Measurements from ENCODE around the gene COG3.

The COG3 gene

DNA sequence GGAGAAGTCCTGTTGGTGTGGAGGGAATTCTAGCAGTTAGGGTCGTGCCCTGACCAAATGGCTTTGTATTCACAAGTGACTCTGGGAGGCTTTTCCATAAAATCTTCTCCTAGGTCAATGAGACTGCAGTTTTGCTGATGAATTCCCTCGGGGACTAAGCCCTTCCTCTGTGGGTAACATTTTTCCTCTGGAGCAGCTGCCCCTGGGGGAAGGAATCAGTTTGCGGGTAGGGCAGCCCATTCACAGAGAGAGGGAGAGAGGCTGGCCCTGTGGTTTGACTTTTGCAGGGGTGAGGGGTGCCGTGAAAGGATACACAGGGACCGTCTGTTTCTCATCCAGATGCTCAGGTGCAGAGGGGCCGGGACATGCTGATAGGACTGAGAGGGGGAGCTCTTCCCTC is 83.5 kb downstream of the COG3 start:
- no peak for DNase-seq

DNA sequence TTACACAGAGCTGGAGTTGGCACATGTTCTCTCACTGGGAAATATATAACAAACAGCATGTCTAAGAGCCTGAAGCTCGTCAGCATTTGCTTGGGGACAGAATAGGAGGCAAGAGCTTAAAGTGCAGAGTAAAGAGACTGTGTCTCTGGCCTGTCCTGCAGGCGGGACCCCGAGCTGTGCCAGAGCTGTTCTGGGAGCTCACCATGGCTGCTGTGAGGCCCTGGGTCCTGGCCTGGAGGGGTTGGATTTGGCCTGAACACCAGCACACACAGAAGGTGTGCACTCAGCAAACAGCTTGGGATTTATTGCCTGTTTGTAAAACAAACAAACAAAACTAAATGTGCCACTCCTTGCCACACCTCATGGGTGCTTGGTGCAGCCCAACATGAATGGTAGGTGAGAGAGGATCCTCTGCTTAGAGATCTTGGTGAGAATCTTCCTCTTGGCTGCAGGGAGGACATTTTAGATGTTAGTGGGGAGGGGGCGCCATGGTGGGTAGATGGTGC is 89.9 kb downstream of the COG3 start:
- no peak for DNase-seq

- DNase-seq, result peak in 1 of 3 experiments; percentile 12
These were observed 99.5 kb downstream of the COG3 start for GRCh38 chr13:45564133-45564776.

- no peak for DNase-seq
These were observed 100.6 kb downstream of the COG3 start for GRCh38 chr13:45565331-45565730.

DNA sequence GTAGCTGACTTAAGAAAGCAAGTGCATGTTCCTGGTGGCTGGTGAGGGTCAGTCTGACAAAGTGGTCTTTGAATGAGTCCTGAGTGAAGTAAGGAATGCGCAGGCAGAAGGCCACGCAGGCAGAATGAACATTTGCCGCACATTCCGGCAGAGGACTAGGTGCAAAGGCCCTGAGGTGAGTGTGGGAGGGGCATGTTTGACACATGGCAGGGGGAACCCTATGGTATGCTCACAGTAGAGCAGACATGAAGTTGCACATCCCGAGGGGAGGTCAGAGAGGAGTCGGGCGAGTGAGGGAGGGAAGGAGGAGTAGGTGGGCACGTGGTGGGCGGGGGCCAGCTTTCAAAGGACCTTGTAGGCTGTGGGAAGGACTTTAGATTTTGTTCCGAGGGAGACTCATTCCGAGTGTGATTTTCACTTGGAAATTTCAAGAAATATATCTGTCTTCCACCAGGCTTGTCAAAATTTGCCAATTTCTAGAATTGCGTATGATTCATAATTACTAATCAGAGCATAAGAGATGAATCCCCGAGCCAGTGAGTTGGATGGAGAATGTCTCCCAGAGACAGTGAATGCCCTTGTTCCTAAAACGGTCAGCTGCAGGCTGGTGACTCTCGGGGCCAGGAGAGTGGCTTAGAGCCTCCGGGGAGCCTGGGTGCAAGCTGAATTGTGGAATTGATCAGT is 110.5 kb downstream of the COG3 start:
- no peak for DNase-seq

DNA sequence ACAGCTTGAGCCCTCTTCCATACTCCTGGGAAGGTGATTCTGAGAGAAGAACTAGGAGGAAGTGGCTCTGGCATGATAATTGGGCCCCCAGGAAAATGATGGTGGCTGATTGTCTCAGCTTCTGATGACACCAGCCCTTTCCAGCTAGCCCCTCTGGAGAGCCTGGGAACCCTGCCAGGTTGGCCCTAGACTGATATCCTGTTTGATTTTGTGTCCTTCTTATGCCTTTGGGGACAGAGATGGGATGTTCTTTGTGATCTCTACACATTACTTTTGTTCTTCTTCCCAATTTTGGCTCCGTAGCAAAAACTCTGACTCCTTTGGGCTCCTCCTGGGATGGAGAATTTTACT is 111.1 kb downstream of the COG3 start:
- DNase-seq, result peak in 1 of 3 experiments; percentile 5

GRCh38 chr13:45576466-45576865 is 111.7 kb downstream of the COG3 start:
- DNase-seq, result peak in 1 of 3 experiments; percentile 42

GRCh38 chr13:45582408-45583076 is 117.8 kb downstream of the COG3 start:
- DNase-seq, result no peak

DNA sequence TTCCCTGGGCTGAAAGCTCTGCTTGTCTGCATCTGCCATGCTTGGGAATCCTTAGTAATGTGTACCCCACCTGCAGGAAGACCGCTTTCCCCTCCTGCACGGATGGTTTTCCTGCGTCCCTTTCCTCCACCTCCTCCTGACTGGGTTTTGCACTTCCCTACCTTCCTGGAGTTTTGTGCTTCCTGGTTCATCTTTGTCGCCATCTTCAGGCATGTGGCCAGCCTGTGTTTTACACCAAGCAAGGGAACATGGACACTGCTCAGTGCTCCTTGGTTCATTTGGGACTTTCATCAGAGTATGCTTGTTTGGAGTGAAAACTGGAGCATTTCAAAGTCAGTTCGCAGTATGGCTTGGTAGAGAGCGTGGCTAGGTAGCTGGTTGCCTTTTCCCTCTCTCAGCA is 120.1 kb downstream of the COG3 start:
- peak in 1 of 3 experiments; percentile 5 for DNase-seq

Measured in NCI-H1417 (cell line).